ENCODE results near the gene NUP214. TPM values are rescaled to one million over a fixed set of nuclear protein-coding genes. Genes with fewer than 3 reads are reported as not detected.

Gene NUP214
- total RNA-seq, 2 experiments from 2014 or later = 19.7 to 69.6 TPM

DNA sequence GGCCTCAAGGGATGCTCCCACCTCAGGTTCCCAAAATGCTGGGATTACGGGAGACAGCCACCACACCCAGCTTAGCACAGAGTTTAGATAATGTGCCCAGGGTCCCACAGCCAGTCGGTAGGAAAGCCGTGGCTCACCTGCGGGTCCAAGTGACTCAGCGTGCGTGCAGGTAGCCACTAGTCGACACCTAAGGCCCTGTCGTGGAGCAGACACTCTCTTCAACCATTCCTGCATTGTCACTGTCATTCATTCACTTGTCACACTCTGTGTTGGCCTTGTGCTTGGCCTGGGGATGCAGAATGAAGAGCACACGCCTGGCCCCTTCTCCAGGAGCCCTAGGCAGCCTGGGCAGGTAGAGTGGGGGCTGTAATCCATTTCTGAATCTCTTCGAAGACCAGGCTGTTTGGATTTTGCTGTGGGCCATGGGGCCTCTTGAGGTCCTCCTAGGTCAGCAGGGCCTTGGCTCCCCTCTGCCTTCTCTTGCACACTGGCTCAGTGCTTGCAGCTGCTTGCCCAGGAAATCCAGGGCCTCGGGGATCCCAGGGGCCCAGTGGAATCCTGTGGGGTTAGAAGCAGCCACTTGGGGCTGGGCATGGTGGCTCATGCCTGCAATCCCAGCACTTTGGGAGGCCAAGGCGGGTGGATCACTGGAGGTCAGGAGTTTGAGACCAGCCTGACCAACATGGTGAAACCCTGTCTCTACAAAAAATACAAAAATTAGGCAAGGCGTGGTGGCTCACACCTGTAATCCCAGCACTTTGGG is 35.2 kb upstream of the NUP214 start:
- Histone ChIP-seq H2AFZ (ENCODE audit: low read length) (no peak overlapping the region), H3K4me2 (ENCODE audit: low read length) (no peak overlapping the region), H3K4me3 (ENCODE audit: low read depth, low read length, poor library complexity, severe bottlenecking) (no peak overlapping the region), H4K20me1 (ENCODE audit: insufficient read depth, low read length) (no peaks in the 10 kb centered on the region), H3K36me3 (ENCODE audit: insufficient read depth, low read length) (no peaks in the 10 kb centered on the region), H3K4me1 (ENCODE audit: insufficient read depth, low read length, poor library complexity, severe bottlenecking) (no peaks in the 10 kb centered on the region), H3K9me3 (ENCODE audit: low read length) (no peaks in the 10 kb centered on the region), H3K79me2 (ENCODE audit: insufficient read depth, low read depth, low read length) (no peaks in the 10 kb centered on the region), H3K27ac (ENCODE audit: low read depth, low read length, poor library complexity, severe bottlenecking) (no peak overlapping the region), H3K9me2 (ENCODE audit: insufficient read depth, low read length) (no peaks in the 10 kb centered on the region)
- no peak for DNase-seq (ENCODE audit: low spot score)
- ChIA-PET CTCF (ENCODE audit: unreplicated experiment) (no interaction called here), POLR2A (no interaction called here)
- intact Hi-C loops (cut with micrococcal nuclease; ENCODE audit: unreplicated experiment) = no loop called here
- TF ChIP-seq, protein P1, sequence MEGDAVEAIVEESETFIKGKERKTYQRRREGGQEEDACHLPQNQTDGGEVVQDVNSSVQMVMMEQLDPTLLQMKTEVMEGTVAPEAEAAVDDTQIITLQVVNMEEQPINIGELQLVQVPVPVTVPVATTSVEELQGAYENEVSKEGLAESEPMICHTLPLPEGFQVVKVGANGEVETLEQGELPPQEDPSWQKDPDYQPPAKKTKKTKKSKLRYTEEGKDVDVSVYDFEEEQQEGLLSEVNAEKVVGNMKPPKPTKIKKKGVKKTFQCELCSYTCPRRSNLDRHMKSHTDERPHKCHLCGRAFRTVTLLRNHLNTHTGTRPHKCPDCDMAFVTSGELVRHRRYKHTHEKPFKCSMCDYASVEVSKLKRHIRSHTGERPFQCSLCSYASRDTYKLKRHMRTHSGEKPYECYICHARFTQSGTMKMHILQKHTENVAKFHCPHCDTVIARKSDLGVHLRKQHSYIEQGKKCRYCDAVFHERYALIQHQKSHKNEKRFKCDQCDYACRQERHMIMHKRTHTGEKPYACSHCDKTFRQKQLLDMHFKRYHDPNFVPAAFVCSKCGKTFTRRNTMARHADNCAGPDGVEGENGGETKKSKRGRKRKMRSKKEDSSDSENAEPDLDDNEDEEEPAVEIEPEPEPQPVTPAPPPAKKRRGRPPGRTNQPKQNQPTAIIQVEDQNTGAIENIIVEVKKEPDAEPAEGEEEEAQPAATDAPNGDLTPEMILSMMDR (conservative IDR thresholded peaks at IDR 0.05; ENCODE audit: low read length) = no peak
- no peak for TF ChIP-seq EZH2phosphoT487 (IDR thresholded peaks at IDR 0.05; ENCODE audit: borderline replicate concordance, low read depth, low read length)
- no TSS peak for BruUV-seq (replicated peaks)

DNA sequence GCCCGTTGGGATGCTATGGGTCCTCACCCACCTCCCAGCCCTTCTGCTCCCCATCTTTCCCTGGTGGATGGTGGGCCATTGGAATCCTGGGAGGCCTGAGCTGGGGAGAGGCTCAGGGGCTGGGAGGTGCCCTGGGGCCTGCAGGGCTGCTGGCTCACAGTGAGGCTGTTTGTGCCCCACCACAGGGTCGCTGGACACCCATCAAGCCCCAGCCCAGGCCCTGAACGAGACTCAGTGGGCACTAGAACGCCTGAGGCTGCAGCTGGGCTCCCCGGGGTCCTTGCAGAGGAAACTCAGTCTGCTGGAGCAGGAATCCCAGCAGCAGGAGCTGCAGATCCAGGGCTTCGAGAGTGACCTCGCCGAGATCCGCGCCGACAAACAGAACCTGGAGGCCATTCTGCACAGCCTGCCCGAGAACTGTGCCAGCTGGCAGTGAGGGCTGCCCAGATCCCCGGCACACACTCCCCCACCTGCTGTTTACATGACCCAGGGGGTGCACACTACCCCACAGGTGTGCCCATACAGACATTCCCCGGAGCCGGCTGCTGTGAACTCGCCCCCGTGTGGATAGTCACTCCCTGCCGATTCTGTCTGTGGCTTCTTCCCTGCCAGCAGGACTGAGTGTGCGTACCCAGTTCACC is 33.9 kb upstream of the NUP214 start:
- DNase-seq (ENCODE audit: low spot score) = no peak
- Histone ChIP-seq H3K27ac (ENCODE audit: low read depth, low read length, poor library complexity, severe bottlenecking) (no peak overlapping the region), H3K36me3 (ENCODE audit: insufficient read depth, low read length) (no peaks in the 10 kb centered on the region), H3K4me3 (ENCODE audit: low read depth, low read length, poor library complexity, severe bottlenecking) (no peak overlapping the region), H4K20me1 (ENCODE audit: insufficient read depth, low read length) (no peaks in the 10 kb centered on the region), H3K9me3 (ENCODE audit: low read length) (no peaks in the 10 kb centered on the region), H3K9me2 (ENCODE audit: insufficient read depth, low read length) (no peaks in the 10 kb centered on the region), H2AFZ (ENCODE audit: low read length) (no peak overlapping the region), H3K4me2 (ENCODE audit: low read length) (no peak overlapping the region), H3K4me1 (ENCODE audit: insufficient read depth, low read length, poor library complexity, severe bottlenecking) (no peaks in the 10 kb centered on the region), H3K79me2 (ENCODE audit: insufficient read depth, low read depth, low read length) (no peaks in the 10 kb centered on the region)
- POLR2A ChIA-PET = no interaction called here
- no TSS peak for BruUV-seq (replicated peaks)
- TF ChIP-seq, protein P1 (conservative IDR thresholded peaks at IDR 0.05; ENCODE audit: low read length) = no peak
- TF ChIP-seq EZH2phosphoT487 (IDR thresholded peaks at IDR 0.05; ENCODE audit: borderline replicate concordance, low read depth, low read length) = no peak
- CTCF ChIA-PET (ENCODE audit: unreplicated experiment) = no interaction called here
- intact Hi-C loops (cut with micrococcal nuclease; ENCODE audit: unreplicated experiment) = no loop called here

DNA sequence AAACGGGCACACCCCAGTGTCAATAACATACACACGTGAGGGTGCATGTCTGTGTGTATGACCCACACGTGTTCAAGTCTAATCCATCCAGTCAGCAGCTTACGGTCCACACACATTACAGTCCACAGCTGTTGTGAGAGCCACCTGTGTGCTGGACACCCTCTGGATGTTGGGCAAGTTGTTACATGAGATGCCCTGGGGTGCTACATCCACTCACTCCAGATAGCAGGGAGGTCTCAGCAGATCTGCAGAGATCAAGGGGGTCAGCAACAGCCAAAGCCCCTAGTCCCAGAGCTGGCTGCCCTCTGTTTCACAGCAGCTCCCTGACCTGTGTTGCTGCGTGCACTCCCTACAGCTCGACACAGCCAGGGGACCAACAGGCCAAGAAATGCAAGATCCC is 33.4 kb upstream of the NUP214 start:
- no peaks in the 10 kb centered on the region for H3K36me3 ChIP-seq (ENCODE audit: insufficient read depth, low read length)
- no peaks in the 10 kb centered on the region for H3K79me2 ChIP-seq (ENCODE audit: insufficient read depth, low read depth, low read length)
- no peak overlapping the region for H3K27ac ChIP-seq (ENCODE audit: low read depth, low read length, poor library complexity, severe bottlenecking)
- ChIA-PET POLR2A (no interaction called here), CTCF (ENCODE audit: unreplicated experiment) (no interaction called here)
- no peak for TF ChIP-seq EZH2phosphoT487 (IDR thresholded peaks at IDR 0.05; ENCODE audit: borderline replicate concordance, low read depth, low read length)
- TF ChIP-seq, protein P1 (conservative IDR thresholded peaks at IDR 0.05; ENCODE audit: low read length) = no peak
- no peaks in the 10 kb centered on the region for H3K4me1 ChIP-seq (ENCODE audit: insufficient read depth, low read length, poor library complexity, severe bottlenecking)
- DNase-seq (ENCODE audit: low spot score) = no peak
- H3K4me3 ChIP-seq (ENCODE audit: low read depth, low read length, poor library complexity, severe bottlenecking) = no peak overlapping the region
- no peaks in the 10 kb centered on the region for H3K9me2 ChIP-seq (ENCODE audit: insufficient read depth, low read length)
- intact Hi-C loops (cut with micrococcal nuclease; ENCODE audit: unreplicated experiment) = no loop called here
- H3K4me2 ChIP-seq (ENCODE audit: low read length) = no peak overlapping the region
- H3K9me3 ChIP-seq (ENCODE audit: low read length) = no peaks in the 10 kb centered on the region
- BruUV-seq (replicated peaks) = no TSS peak
- H4K20me1 ChIP-seq (ENCODE audit: insufficient read depth, low read length) = no peaks in the 10 kb centered on the region
- no peak overlapping the region for H2AFZ ChIP-seq (ENCODE audit: low read length)

Data from OCI-LY7 (cell line).